ENCODE results near the gene ODAM.
"Not testable (repeated sequence)": the region's sequence is repeated elsewhere in the genome, so short reads cannot be mapped to it uniquely, and the experiment has no call there.

The ODAM gene

GRCh38 chr4:70221389-70221788 is 25.9 kb downstream of the ODAM start:
- DNase-seq (ENCODE audit: low read depth in 1 of 2, low spot score in 1 of 2) = not testable (repeated sequence)

DNA sequence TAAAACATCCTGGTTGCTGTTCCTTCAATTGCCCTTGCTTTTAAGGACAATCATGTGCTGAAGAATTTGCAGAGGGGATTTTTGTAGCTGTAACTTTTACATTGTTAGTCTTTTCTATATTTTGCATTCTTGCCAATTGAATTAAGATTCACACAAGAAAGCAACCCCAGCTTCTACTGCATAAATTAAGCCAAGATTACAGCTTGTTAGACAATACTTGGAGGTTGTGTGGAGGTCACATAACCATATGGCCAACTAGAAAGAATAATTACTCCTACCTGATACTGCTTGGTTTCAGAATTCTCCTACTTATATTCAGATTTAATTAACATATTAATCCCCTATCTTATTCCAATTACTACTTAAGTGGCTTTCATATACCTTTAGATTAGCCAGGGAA is 26.3 kb downstream of the ODAM start:
- not testable (repeated sequence) for DNase-seq (ENCODE audit: low read depth in 1 of 2, low spot score in 1 of 2)

DNA sequence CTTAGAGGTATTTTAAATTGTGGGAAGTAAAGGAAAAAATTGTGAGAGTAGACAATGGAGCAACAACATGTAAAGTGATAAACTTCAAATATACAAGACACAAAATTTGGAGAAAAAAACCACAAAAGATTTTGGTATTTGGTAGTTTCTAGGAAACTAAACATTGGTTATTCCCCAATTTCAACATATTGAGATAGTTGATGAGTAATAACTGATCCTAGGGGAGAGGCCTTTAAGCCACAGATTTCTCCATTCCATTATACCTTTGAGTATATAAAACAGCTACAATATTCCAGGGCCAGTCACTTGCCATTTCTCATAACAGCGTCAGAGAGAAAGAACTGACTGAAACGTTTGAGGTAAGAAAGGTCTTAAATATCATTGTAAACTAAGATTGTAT is 30.3 kb downstream of the ODAM start, which contains the start of gene FDCSP:
FDCSP (plus strand) TSS at position 301 of the 400 bp plus-strand sequence. CDS start 5,071 bp downstream, outside the sequence.
- DNase-seq (ENCODE audit: low read depth in 1 of 2, low spot score in 1 of 2) = no peak

- no peak for DNase-seq (ENCODE audit: low read depth in 1 of 2, low spot score in 1 of 2)
Measured at GRCh38 chr4:70236125-70236524, 40.6 kb downstream of the ODAM start.

GRCh38 chr4:70239131-70239883 is 43.8 kb downstream of the ODAM start:
- DNase-seq (ENCODE audit: low read depth in 1 of 2, low spot score in 1 of 2) = no peak

- DNase-seq (ENCODE audit: low read depth in 1 of 2, low spot score in 1 of 2) = no peak
Measured at GRCh38 chr4:70239884-70240591, 44.5 kb downstream of the ODAM start.

GRCh38 chr4:70242297-70242696 is 46.8 kb downstream of the ODAM start, which contains the start of gene CSN3:
TSS of gene CSN3 (plus strand) at chr4:70242597. CDS start at chr4:70244820, 2,223 bp downstream.
- DNase-seq (ENCODE audit: low read depth in 1 of 2, low spot score in 1 of 2) = not testable (repeated sequence)

- DNase-seq (ENCODE audit: low read depth in 1 of 2, low spot score in 1 of 2) = no peak
Measured at GRCh38 chr4:70243091-70243490, 47.6 kb downstream of the ODAM start.

GRCh38 chr4:70251250-70251944 is 55.9 kb downstream of the ODAM start:
- no peak for DNase-seq (ENCODE audit: low read depth in 1 of 2, low spot score in 1 of 2)

GRCh38 chr4:70251945-70252277 is 56.4 kb downstream of the ODAM start:
- DNase-seq (ENCODE audit: low read depth in 1 of 2, low spot score in 1 of 2) = no peak

All from stimulated activated CD4-positive, alpha-beta T cell treated with anti-CD3 and anti-CD28 coated beads, Interleukin-15, amount 100 ng/mL, for 1 hour (primary cell).